GM20000 (cell line): ENCODE results near the gene EIF4E3.

Source experiments
- DNase-seq: peaks from one replicate; pipeline ENCODE4 v3.0.0; 2012; ENCODE audit warnings: low spot score
- CTCF ChIP-seq: IDR thresholded peaks from 2 replicates; pipeline ENCODE4 v1.5.1; 2012; ENCODE audit warnings: mild to moderate bottlenecking, control low read depth; ENCODE audit errors: extremely low read depth, missing control alignments

Gene EIF4E3

GRCh38 chr3:71734881-71735280, 9.7 kb upstream of the EIF4E3 start:
- no peak for TF ChIP-seq CTCF
- DNase-seq = no peak

- TF ChIP-seq CTCF = no peak
Measured at GRCh38 chr3:71733319-71733718, 8.1 kb upstream of the EIF4E3 start.

GRCh38 chr3:71732637-71733036, 7.4 kb upstream of the EIF4E3 start:
- DNase-seq = no peak
- no peak for TF ChIP-seq CTCF

More at GRCh38 chr3:71733319-71733718, 8.1 kb upstream of the EIF4E3 start:
- no peak for DNase-seq

- TF ChIP-seq CTCF = no peak
- DNase-seq = no peak
Measured at GRCh38 chr3:71728632-71729342, 3.6 kb upstream of the EIF4E3 start.

- TF ChIP-seq CTCF = no peak
- no peak for DNase-seq
Measured at GRCh38 chr3:71726146-71726545, 944 bp upstream of the EIF4E3 start.

- DNase-seq = peak; percentile 67
- TF ChIP-seq CTCF = no peak
Measured at GRCh38 chr3:71724584-71725270, 475 bp downstream of the EIF4E3 start.

- DNase-seq = no peak
- TF ChIP-seq CTCF = no peak
Measured at GRCh38 chr3:71724171-71724453, 1.1 kb downstream of the EIF4E3 start.
